Activated naive CD4-positive, alpha-beta T cell treated with Interleukin-2 at 50 U/mL for 16 hours (primary cell): ENCODE data around the gene PCDHGA9.
A peak's percentile ranks its signal among the peaks of the same experiment; 100 is the strongest.
"Not testable (repeated sequence)": the region's sequence is repeated elsewhere in the genome, so short reads cannot be mapped to it uniquely, and the experiment has no call there.

Experiments used
- DNase-seq: peaks from one replicate; pipeline ENCODE4 v3.0.0-alpha.2; 2020

The PCDHGA9 gene

DNA sequence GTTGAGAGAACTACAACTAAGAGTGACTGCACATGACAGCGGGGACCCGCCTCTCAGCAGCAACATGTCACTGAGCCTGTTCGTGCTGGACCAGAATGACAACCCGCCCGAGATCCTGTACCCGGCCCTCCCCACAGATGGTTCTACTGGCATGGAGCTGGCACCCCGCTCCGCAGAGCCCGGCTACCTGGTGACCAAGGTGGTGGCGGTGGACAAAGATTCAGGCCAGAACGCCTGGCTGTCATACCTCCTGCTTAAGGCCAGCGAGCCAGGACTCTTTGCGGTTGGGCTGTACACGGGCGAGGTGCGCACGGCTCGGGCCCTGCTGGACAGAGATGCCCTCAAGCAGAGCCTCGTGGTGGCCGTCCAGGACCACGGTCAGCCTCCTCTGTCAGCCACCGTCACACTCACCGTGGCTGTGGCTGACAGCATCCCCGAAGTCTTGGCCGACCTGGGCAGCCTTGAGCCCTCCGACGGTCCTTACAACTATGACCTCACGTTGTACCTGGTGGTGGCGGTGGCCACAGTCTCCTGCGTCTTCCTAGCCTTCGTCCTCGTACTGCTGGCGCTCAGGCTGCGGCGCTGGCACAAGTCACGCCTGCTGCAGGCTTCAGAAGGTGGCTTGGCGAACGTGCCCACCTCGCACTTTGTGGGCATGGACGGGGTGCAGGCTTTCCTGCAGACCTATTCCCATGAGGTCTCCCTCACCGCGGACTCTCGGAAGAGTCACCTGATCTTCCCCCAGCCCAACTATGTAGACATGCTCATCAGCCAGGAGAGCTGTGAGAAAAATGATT, 17.9 kb upstream of the PCDHGA9 start:
- DNase-seq, result no peak

- DNase-seq, result peak; percentile 18
These were observed 14.8 kb upstream of the PCDHGA9 start, which contains the start of gene PCDHGB4 for GRCh38 chr5:141387557-141388311. Gene PCDHGB4, plus strand, starts transcription at chr5:141387698. Its CDS starts 187 bp downstream, at chr5:141387885.

DNA sequence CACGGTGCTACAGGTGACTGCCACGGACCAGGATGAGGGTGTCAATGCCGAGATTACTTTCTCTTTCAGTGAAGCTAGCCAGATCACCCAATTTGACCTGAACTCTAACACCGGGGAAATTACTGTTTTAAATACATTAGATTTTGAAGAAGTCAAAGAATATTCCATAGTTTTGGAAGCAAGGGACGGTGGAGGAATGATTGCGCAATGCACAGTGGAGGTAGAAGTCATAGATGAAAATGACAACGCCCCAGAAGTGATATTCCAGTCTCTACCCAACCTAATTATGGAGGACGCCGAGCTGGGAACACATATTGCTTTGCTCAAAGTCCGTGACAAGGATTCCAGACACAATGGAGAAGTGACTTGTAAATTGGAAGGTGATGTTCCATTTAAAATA, 13.9 kb upstream of the PCDHGA9 start:
- no peak for DNase-seq

DNA sequence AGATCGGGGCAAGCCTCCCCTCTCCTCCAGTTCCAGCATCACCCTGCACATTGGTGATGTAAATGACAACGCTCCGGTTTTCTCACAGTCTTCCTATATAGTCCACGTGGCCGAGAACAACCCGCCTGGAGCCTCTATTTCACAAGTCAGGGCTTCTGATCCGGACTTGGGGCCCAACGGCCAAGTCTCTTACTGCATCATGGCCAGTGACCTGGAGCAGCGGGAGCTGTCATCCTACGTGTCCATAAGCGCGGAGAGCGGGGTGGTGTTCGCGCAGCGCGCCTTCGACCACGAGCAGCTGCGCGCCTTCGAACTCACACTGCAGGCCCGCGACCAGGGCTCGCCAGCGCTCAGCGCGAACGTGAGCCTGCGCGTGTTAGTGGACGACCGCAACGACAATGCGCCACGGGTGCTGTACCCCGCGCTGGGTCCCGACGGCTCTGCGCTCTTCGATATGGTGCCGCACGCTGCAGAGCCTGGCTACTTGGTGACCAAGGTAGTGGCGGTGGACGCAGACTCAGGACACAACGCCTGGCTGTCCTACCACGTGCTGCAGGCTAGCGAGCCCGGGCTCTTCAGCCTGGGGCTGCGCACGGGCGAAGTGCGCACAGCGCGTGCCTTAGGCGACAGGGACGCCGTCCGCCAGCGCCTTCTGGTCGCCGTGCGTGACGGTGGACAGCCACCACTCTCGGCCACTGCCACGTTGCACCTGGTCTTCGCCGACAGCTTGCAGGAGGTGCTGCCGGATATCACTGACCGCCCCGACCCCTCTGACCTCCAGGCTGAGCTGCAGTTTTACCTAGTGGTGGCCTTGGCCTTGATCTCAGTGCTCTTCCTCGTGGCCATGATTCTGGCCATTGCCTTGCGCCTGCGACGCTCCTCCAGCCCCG, 13.2 kb upstream of the PCDHGA9 start:
- no peak for DNase-seq

- no peak for DNase-seq
These were observed 10.0 kb upstream of the PCDHGA9 start, which contains the start of gene PCDHGA8 for GRCh38 chr5:141392429-141393198. Gene PCDHGA8, plus strand, starts transcription at chr5:141392633. Its CDS starts 181 bp downstream, at chr5:141392814.

DNA sequence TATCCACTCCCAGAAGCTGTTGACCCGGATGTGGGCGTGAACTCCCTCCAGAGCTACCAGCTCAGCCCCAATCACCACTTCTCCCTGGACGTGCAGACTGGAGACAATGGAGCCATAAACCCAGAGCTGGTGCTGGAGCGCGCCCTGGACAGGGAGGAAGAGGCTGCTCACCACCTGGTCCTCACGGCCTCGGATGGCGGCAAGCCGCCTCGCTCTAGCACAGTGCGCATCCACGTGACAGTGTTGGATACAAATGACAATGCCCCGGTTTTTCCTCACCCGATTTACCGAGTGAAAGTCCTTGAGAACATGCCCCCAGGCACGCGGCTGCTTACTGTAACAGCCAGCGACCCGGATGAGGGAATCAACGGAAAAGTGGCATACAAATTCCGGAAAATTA, 9.3 kb upstream of the PCDHGA9 start:
- no peak for DNase-seq

- DNase-seq, result not testable (repeated sequence)
These were observed 8.0 kb upstream of the PCDHGA9 start for GRCh38 chr5:141394401-141395187.

GRCh38 chr5:141397756-141398551, 4.6 kb upstream of the PCDHGA9 start, which contains the start of gene PCDHGB5:
Gene PCDHGB5, plus strand, starts transcription at chr5:141397947. Its CDS starts 181 bp downstream, at chr5:141398128.
- DNase-seq, result peak; percentile 41

DNA sequence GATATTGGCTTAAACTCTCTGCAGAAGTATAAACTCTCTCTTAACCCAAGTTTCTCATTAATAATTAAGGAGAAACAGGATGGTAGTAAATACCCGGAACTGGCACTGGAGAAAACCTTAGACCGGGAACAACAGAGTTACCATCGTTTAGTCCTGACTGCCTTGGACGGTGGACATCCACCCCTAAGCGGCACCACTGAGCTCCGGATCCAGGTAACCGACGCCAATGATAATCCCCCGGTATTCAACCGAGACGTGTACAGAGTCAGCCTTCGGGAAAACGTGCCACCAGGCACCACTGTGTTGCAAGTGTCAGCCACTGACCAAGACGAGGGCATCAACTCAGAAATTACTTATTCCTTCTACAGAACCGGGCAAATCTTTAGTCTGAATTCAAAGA, 4.0 kb upstream of the PCDHGA9 start:
- no peak for DNase-seq

- no peak for DNase-seq
These were observed 2.9 kb upstream of the PCDHGA9 start for GRCh38 chr5:141399555-141400258.

- no peak for DNase-seq
These were observed 809 bp downstream of the PCDHGA9 start for GRCh38 chr5:141403387-141403786.

GRCh38 chr5:141407790-141408505, 5.4 kb downstream of the PCDHGA9 start, which contains the start of gene PCDHGB6:
Gene PCDHGB6, plus strand, starts transcription at chr5:141408021. Its CDS starts 182 bp downstream, at chr5:141408203.
- DNase-seq, result peak; percentile 31

GRCh38 chr5:141409598-141410306, 7.2 kb downstream of the PCDHGA9 start:
- DNase-seq, result no peak

DNA sequence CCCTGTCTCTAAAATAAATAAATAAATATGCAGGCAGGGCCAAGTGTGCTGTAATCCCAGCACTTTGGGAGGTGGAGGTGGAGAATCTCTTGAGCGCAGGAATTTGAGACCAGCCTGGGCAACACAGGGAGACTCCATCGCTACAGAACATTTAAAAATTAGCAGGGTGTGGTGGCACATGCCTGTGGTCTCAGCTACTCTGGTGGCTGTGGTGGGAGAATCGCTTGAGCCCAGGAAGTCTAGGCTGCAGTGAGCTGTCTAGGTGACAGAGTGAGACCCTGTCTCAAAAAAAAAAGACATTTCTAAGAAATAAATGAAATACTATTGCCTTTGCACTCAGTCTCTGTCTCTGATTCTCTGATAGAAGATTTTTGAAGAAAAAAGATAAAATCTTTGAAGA, 9.0 kb downstream of the PCDHGA9 start:
- no peak for DNase-seq

- peak; percentile 61 for DNase-seq
These were observed 10.4 kb downstream of the PCDHGA9 start, which contains the start of gene PCDHGA10 for GRCh38 chr5:141412854-141413539. Gene PCDHGA10, plus strand, starts transcription at chr5:141412987. Its CDS starts 189 bp downstream, at chr5:141413176.

DNA sequence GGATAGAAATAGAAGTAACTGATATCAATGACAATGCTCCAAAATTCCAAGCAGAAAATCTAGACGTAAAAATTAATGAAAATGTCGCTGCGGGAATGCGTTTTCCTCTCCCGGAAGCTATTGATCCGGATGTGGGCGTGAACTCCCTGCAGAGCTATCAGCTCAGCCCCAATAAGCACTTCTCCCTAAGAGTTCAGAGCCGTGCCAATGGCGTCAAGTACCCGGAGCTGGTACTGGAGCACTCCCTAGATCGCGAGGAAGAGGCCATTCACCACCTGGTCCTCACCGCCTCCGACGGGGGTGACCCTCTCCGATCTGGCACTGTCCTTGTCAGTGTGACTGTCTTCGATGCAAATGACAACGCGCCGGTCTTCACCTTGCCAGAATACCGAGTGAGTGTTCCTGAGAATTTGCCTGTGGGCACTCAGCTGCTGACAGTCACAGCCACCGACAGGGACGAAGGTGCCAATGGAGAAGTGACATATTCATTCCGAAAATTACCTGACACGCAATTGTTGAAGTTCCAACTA, 11.0 kb downstream of the PCDHGA9 start:
- no peak for DNase-seq
